Measurements from ENCODE around the gene FBXW5.

FBXW5 gene

GRCh38 chr9:136970361-136970760 is 25.8 kb upstream of the FBXW5 start:
- H3K27me3 Mint-ChIP-seq: no peaks in the 10 kb centered on the region
- no peak overlapping the region for H3K4me3 Mint-ChIP-seq
- H3K27ac Mint-ChIP-seq: no peak overlapping the region
- no peaks in the 10 kb centered on the region for H3K9me3 Mint-ChIP-seq
- H3K36me3 Mint-ChIP-seq (ENCODE audit: low read depth): no peaks in the 10 kb centered on the region
- peaks cover 17% of the 10 kb centered on the region for H3K4me1 Mint-ChIP-seq (ENCODE audit: low read depth)

DNA sequence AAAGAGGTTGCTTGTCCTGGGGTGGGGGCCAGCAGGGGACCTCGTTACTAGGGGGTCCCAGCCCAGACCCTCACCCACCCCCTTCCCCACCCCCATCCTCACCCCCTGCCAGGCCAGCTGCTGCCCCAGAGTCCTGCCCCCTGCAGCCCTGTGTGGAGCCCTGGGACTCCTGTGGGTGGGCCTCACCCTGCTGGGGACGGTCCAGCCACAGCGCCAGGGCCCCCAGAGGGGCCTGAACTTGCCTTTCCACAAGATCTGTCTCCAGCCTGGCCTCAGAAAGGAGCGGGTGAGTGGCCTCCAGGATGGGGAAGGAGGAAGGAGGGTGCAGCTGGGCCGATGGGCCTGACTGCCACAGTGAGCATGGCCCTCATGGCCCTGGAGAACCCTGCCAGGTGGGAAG is 25.2 kb upstream of the FBXW5 start:
- Mint-ChIP-seq H3K4me1 (ENCODE audit: low read depth) (peaks cover 14% of the 10 kb centered on the region), H3K9me3 (no peaks in the 10 kb centered on the region), H3K4me3 (no peak overlapping the region), H3K27me3 (no peaks in the 10 kb centered on the region), H3K27ac (no peak overlapping the region), H3K36me3 (ENCODE audit: low read depth) (no peaks in the 10 kb centered on the region)

GRCh38 chr9:136969150-136969549 is 24.6 kb upstream of the FBXW5 start:
- Mint-ChIP-seq H3K9me3 (no peaks in the 10 kb centered on the region), H3K4me3 (no peak overlapping the region), H3K27me3 (no peaks in the 10 kb centered on the region), H3K27ac (no peak overlapping the region), H3K4me1 (ENCODE audit: low read depth) (peaks cover 19% of the 10 kb centered on the region), H3K36me3 (ENCODE audit: low read depth) (no peaks in the 10 kb centered on the region)

DNA sequence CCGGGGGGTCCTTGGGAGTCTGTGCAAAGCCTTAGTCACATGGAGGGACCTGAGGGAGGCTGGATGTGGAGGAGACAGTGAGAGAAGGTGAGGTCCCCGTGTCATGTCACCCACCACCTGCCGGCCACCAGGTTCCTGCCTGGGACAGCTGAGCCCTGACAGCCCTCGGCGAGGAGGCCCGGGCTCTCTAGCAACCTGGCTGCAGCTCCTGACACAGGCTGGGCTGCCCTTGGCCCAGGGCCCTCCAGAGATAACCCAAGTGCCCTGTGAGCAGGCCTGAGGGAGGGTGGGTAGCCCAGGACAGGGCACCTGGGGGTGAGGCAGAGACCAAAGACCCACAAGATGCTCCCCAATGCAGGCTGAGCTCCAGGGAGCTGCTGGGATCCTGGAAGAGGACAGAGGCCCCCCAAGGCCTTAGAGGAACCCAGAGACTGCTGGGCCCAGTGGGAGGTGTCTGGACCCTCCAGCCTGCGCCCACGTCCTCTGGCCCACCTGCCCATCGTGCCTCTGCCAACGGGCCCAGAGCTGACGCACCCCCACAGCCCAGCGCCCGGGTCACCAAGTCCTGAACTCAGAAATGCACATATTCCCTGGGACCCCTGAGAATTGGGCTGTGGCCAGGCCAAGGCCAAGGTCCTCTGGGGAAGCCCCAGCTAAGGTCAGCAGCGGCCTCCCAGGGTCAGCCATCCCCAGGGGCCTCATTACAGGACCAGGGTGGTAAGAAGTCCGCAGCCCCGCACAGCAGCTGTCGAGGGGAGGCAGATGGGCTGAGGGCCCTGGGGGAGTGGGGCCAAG is 24.0 kb upstream of the FBXW5 start:
- H3K36me3 Mint-ChIP-seq (ENCODE audit: low read depth): no peaks in the 10 kb centered on the region
- H3K27me3 Mint-ChIP-seq: no peaks in the 10 kb centered on the region
- H3K27ac Mint-ChIP-seq: no peak overlapping the region
- H3K9me3 Mint-ChIP-seq: no peaks in the 10 kb centered on the region
- peaks cover 19% of the 10 kb centered on the region for H3K4me1 Mint-ChIP-seq (ENCODE audit: low read depth)
- no peak overlapping the region for H3K4me3 Mint-ChIP-seq

GRCh38 chr9:136965771-136966484 is 21.4 kb upstream of the FBXW5 start:
- H3K4me3 Mint-ChIP-seq: peak overlapping the region; percentile 36
- H3K36me3 Mint-ChIP-seq (ENCODE audit: low read depth): no peaks in the 10 kb centered on the region
- peak overlapping the region; percentile 72 for H3K27ac Mint-ChIP-seq

GRCh38 chr9:136964833-136965422 is 20.4 kb upstream of the FBXW5 start:
- Mint-ChIP-seq H3K4me3 (no peak overlapping the region), H3K27me3 (no peaks in the 10 kb centered on the region), H3K4me1 (ENCODE audit: low read depth) (peaks cover 32% of the 10 kb centered on the region), H3K9me3 (no peaks in the 10 kb centered on the region), H3K27ac (no peak overlapping the region), H3K36me3 (ENCODE audit: low read depth) (no peaks in the 10 kb centered on the region)

More at GRCh38 chr9:136965771-136966484, 21.4 kb upstream of the FBXW5 start:
- Mint-ChIP-seq H3K4me1 (ENCODE audit: low read depth) (peaks cover 25% of the 10 kb centered on the region), H3K27me3 (no peaks in the 10 kb centered on the region), H3K9me3 (no peaks in the 10 kb centered on the region)

DNA sequence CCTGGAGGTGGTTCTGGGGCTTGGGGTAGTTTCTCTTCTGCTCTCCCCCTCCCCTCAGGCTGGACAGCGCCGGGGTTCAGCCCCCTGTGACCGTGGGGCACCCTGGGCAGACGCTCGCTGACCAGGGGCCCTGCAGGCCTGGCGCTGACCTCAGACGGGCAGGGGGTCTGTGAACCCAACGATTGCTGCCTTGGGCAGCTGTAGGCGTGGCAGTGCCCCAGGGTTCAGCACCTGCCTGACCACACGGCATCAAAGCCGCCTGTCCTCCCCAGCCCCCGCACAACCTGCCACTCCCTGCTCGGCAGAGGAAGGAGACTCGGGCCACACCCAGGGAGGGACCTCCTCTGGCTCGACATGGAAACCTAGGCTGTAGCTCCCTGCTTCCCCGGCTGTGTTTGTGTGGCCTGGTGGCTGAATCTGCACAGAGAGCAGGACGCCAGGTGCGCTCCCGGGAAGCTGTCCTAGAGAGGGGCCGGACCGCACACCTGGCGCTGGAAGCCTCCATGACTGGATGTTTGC is 19.7 kb upstream of the FBXW5 start:
- no peak overlapping the region for H3K4me3 Mint-ChIP-seq
- no peaks in the 10 kb centered on the region for H3K36me3 Mint-ChIP-seq (ENCODE audit: low read depth)
- no peak overlapping the region for H3K27ac Mint-ChIP-seq
- no peaks in the 10 kb centered on the region for H3K9me3 Mint-ChIP-seq
- H3K27me3 Mint-ChIP-seq: no peaks in the 10 kb centered on the region
- peaks cover 32% of the 10 kb centered on the region for H3K4me1 Mint-ChIP-seq (ENCODE audit: low read depth)

DNA sequence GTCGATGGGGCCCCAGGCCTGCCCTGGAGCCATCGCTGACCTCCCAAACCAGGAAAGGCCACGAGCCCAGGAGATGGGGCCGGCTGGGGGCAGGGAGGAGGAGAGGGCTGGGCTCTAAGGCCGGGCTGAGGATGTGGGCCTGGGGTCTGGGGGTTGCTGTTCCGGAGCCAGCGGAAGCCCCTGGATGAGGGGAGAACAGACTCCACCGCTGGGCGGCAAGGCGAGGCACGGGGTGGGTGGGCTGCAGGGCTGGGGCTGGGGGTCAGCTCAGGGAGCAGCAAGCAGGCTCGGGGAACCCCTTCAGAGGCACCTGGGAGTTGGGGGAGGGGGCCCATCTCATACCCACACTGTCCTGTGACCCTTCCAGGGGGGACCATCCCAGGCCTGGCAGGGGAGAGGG is 19.2 kb upstream of the FBXW5 start:
- Mint-ChIP-seq H3K36me3 (ENCODE audit: low read depth) (no peaks in the 10 kb centered on the region), H3K9me3 (no peaks in the 10 kb centered on the region), H3K27me3 (no peaks in the 10 kb centered on the region), H3K4me3 (no peak overlapping the region), H3K4me1 (ENCODE audit: low read depth) (peaks cover 32% of the 10 kb centered on the region), H3K27ac (no peak overlapping the region)

DNA sequence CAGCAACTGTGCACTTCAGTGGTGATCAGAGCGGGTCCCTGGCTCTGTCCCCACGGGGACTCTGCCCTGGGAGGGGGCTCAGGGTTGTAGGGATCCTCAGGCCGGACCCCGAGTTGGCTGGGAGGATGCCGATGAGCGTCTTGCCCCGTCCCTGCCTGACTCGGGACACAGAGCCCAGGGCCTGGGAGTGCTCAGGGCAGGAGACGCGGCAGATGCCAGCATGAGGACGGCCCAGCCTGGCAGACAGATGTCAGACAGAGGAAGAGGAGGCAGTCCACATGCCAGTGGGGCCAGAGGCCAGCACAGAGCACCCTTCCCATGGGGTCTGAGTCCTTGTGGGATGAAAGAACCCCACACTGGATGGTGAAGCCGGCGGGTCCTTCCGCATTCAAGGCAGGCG is 18.8 kb upstream of the FBXW5 start:
- peaks cover 32% of the 10 kb centered on the region for H3K4me1 Mint-ChIP-seq (ENCODE audit: low read depth)
- H3K36me3 Mint-ChIP-seq (ENCODE audit: low read depth): no peaks in the 10 kb centered on the region
- no peaks in the 10 kb centered on the region for H3K9me3 Mint-ChIP-seq
- no peak overlapping the region for H3K4me3 Mint-ChIP-seq
- no peak overlapping the region for H3K27ac Mint-ChIP-seq
- H3K27me3 Mint-ChIP-seq: no peaks in the 10 kb centered on the region

DNA sequence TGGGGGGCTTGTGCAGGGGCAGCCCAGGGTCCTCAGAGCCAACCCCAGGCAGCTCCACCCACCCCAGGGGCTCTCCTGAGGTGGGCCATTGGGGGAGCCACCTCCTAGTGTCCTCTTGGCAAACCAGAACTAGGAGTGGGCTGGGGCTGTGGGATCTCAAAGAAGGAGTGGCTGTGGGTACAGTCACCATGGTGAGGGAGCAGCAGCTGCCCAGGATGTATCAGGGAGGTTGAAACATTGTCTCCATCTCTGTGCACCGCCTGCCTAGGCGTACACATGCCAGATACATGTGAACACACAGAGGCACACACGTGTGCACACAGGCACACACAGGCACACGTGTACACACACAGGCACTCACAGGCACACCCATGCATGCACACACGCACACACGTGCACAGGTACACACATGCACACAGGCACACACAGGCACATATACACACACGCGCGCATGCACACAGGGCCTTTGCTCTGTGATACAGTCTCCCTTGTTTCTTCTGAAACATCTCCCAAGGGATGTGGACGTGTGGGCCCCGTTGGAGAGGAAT is 18.2 kb upstream of the FBXW5 start:
- peaks cover 32% of the 10 kb centered on the region for H3K4me1 Mint-ChIP-seq (ENCODE audit: low read depth)
- H3K9me3 Mint-ChIP-seq: no peaks in the 10 kb centered on the region
- no peaks in the 10 kb centered on the region for H3K36me3 Mint-ChIP-seq (ENCODE audit: low read depth)
- H3K27ac Mint-ChIP-seq: no peak overlapping the region
- no peaks in the 10 kb centered on the region for H3K27me3 Mint-ChIP-seq
- no peak overlapping the region for H3K4me3 Mint-ChIP-seq

GRCh38 chr9:136962163-136962562 is 17.6 kb upstream of the FBXW5 start:
- no peaks in the 10 kb centered on the region for H3K9me3 Mint-ChIP-seq
- H3K4me3 Mint-ChIP-seq: no peak overlapping the region
- no peak overlapping the region for H3K27ac Mint-ChIP-seq
- H3K27me3 Mint-ChIP-seq: no peaks in the 10 kb centered on the region
- peaks cover 32% of the 10 kb centered on the region for H3K4me1 Mint-ChIP-seq (ENCODE audit: low read depth)
- H3K36me3 Mint-ChIP-seq (ENCODE audit: low read depth): no peaks in the 10 kb centered on the region

DNA sequence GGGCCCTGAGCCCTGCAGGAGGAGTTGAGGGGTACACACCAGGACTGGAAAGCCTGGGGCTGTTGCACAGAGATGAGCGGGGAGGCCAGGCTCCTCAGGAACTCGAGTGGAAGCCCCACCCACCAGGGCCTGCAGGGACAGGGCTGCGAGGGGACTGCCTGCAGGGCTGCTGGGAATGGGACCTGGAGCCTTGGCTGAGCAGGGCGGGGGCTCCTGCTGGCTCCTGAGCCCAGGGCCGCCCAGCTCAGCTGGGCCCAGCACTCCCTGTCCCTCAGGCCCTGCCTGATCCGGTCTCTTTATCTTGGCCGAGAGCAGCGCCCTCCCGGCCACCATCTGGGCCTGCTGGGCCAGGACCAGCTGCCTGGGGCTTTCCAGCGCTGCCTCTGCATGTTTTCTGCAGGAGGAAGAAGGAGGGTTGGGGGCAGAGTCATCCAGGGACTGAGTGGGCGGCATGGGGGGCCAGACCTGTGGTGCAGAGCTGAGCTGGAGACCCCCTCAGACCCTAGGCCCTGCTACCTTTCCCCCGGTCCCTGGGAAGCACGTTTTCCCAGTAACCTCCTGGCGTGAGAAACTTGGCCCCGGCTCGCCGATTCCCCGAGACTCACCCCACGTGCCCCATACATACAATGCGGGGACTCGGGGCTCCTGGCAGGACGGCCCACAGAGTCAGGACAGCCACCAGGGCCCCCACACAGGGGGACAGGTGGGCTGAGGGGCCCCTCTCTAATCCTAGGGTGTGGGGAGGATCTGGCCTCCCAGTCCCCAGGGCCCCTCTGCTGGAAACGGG is 16.9 kb upstream of the FBXW5 start:
- Mint-ChIP-seq H3K27me3 (no peaks in the 10 kb centered on the region), H3K9me3 (peaks cover 3% of the 10 kb centered on the region), H3K4me3 (no peak overlapping the region), H3K36me3 (ENCODE audit: low read depth) (no peaks in the 10 kb centered on the region), H3K27ac (no peak overlapping the region), H3K4me1 (ENCODE audit: low read depth) (peaks cover 31% of the 10 kb centered on the region)

- H3K36me3 Mint-ChIP-seq (ENCODE audit: low read depth): no peaks in the 10 kb centered on the region
- H3K9me3 Mint-ChIP-seq: peaks cover 8% of the 10 kb centered on the region
- no peak overlapping the region for H3K27ac Mint-ChIP-seq
- no peaks in the 10 kb centered on the region for H3K27me3 Mint-ChIP-seq
- peaks cover 26% of the 10 kb centered on the region for H3K4me1 Mint-ChIP-seq (ENCODE audit: low read depth)
- H3K4me3 Mint-ChIP-seq: no peak overlapping the region
Measured at GRCh38 chr9:136960938-136961275, 16.4 kb upstream of the FBXW5 start.

- H3K4me3 Mint-ChIP-seq: no peak overlapping the region
- H3K9me3 Mint-ChIP-seq: peaks cover 8% of the 10 kb centered on the region
- H3K36me3 Mint-ChIP-seq (ENCODE audit: low read depth): no peaks in the 10 kb centered on the region
- H3K27me3 Mint-ChIP-seq: no peaks in the 10 kb centered on the region
- no peak overlapping the region for H3K27ac Mint-ChIP-seq
- H3K4me1 Mint-ChIP-seq (ENCODE audit: low read depth): peaks cover 21% of the 10 kb centered on the region
Measured at GRCh38 chr9:136960212-136960937, 15.8 kb upstream of the FBXW5 start.
